Neuronal stem cell (in vitro differentiated cells): ENCODE measurements around the gene ATP1A4.

ENCODE experiments used
- DNase-seq: peaks from one replicate; pipeline ENCODE4 v3.0.0-alpha.2; 2013; ENCODE audit warnings: low spot score
- H2AFZ ChIP-seq: one replicate; pipeline ENCODE4 v1.6.1; 2013; ENCODE audit warnings: mild to moderate bottlenecking, low read length, inconsistent platforms
- H2AK5ac ChIP-seq: 2 replicates; pipeline ENCODE4 v1.6.1; 2013; ENCODE audit warnings: low read depth, mild to moderate bottlenecking, inconsistent platforms, low read length, moderate library complexity, mixed read lengths
- H2BK120ac ChIP-seq: 2 replicates; pipeline ENCODE4 v1.6.1; 2013; ENCODE audit warnings: low read depth, mild to moderate bottlenecking, inconsistent platforms, low read length, moderate library complexity, mixed read lengths
- H2BK12ac ChIP-seq: one replicate; pipeline ENCODE4 v1.6.1; 2013; ENCODE audit warnings: low read length, inconsistent platforms
- H2BK15ac ChIP-seq: 2 replicates; pipeline ENCODE4 v1.6.1; 2013; ENCODE audit warnings: mild to moderate bottlenecking, low read length, inconsistent platforms, mixed read lengths
- H2BK5ac ChIP-seq: one replicate; pipeline ENCODE4 v1.6.1; 2013; ENCODE audit warnings: inconsistent platforms, mild to moderate bottlenecking, low read length, moderate library complexity
- H3K14ac ChIP-seq: one replicate; pipeline ENCODE4 v1.6.1; 2013; ENCODE audit warnings: low read length, inconsistent platforms
- H3K18ac ChIP-seq: 2 replicates; pipeline ENCODE4 v1.6.1; 2013; ENCODE audit warnings: low read length, inconsistent platforms
- H3K23ac ChIP-seq: 2 replicates; pipeline ENCODE4 v1.6.1; 2013; ENCODE audit warnings: low read depth, mild to moderate bottlenecking, mixed read lengths, low read length, inconsistent platforms; ENCODE audit not compliant: poor library complexity
- H3K27ac ChIP-seq: replicated peaks from 3 replicates; pipeline ENCODE4 v1.5.1; 2013; ENCODE audit warnings: low read length, inconsistent platforms
- H3K27me3 ChIP-seq, 3 experiments: 2 replicates each; pipeline ENCODE4 v1.6.1; 2013; ENCODE audit warnings: low read length in 3 of 3, mild to moderate bottlenecking in 2 of 3, inconsistent platforms in 1 of 3, low read depth in 1 of 3, mixed read lengths in 1 of 3, moderate library complexity in 1 of 3; ENCODE audit not compliant: control insufficient read depth in 3 of 3, insufficient read depth in 3 of 3
- H3K36me3 ChIP-seq, 2 donors: replicated peaks in 1 of 2; 2 replicates each; pipeline ENCODE4 v1.6.1; 2013; ENCODE audit warnings: low read length in 2 of 2; ENCODE audit not compliant: control insufficient read depth in 2 of 2, insufficient read depth in 2 of 2
- H3K4ac ChIP-seq: 2 replicates; pipeline ENCODE4 v1.6.1; 2013; ENCODE audit warnings: inconsistent platforms, mild to moderate bottlenecking, low read length, moderate library complexity
- H3K4me1 ChIP-seq, 2 donors: 1 replicate in 1 of 2; 2 replicates in 1 of 2; pipeline ENCODE4 v1.6.1; 2013; ENCODE audit warnings: low read length in 2 of 2, low read depth in 1 of 2; ENCODE audit not compliant: control insufficient read depth in 2 of 2, insufficient read depth in 1 of 2
- H3K4me2 ChIP-seq: one replicate; pipeline ENCODE4 v1.6.1; 2013; ENCODE audit warnings: mild to moderate bottlenecking, low read length, inconsistent platforms; ENCODE audit not compliant: insufficient read depth, poor library complexity, severe bottlenecking
- H3K4me3 ChIP-seq, 2 donors: 2 replicates each; pipeline ENCODE4 v1.5.1; 2013; ENCODE audit warnings: low read length in 2 of 2, mild to moderate bottlenecking in 2 of 2, inconsistent platforms in 1 of 2, moderate library complexity in 1 of 2
- H3K79me1 ChIP-seq: one replicate; pipeline ENCODE4 v1.6.1; 2013; ENCODE audit warnings: low read depth, mild to moderate bottlenecking, inconsistent platforms, low read length, moderate library complexity
- H3K9ac ChIP-seq: one replicate; pipeline ENCODE4 v1.6.1; 2013; ENCODE audit warnings: mild to moderate bottlenecking, low read depth, low read length, inconsistent platforms; ENCODE audit not compliant: poor library complexity
- H3K9me3 ChIP-seq, 2 donors: replicated peaks in 1 of 2; 2 replicates each; pipeline versions ENCODE3 to v1.6.1; 2013; ENCODE audit warnings: low read length in 2 of 2, mild to moderate bottlenecking in 2 of 2, inconsistent platforms in 1 of 2, low read depth in 1 of 2, mixed read lengths in 1 of 2, moderate library complexity in 1 of 2; ENCODE audit not compliant: control insufficient read depth in 2 of 2, insufficient read depth in 1 of 2
- H4K8ac ChIP-seq: one replicate; pipeline ENCODE4 v1.6.1; 2013; ENCODE audit warnings: low read depth, mild to moderate bottlenecking, inconsistent platforms, low read length, moderate library complexity
- H4K91ac ChIP-seq: one replicate; pipeline ENCODE4 v1.6.1; 2013; ENCODE audit warnings: low read length, low read depth, mild to moderate bottlenecking, inconsistent platforms; ENCODE audit not compliant: poor library complexity
- WGBS, 2 donors: extraction: QIAGEN DNeasy Blood & Tissue Kit; methylation state at CpG; one replicate each; pipeline ENCODE4 v1.1.7; 2013; ENCODE audit warnings: missing lambda C conversion rate in 2 of 2, mixed read lengths in 1 of 2; ENCODE audit not compliant: insufficient read length in 2 of 2, insufficient replicate concordance in 1 of 2; ENCODE audit errors: extremely low coverage in 2 of 2; 5-methylcytosine and 5-hydroxymethylcytosine counted together

Gene ATP1A4

DNA sequence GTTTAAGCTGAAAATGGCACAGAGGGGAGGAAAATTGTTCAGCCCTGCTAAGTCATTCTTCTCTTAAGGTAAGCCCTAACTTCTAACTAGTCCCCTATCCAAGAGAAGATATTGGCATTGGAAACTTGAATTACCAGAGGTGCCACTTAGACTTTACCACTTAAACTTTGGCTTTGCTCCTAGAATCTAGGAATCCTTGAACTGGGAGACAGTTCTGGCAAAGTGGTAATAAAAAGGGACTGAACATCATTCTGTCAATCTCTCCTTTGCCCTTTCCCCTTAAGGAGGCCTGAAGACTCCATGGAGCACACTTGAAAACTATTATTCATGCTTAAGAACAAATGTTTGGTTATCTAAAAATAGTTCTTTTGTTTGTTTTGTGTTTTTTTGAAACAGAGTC, 8.4 kb downstream of the ATP1A4 start:
- Histone ChIP-seq H2AFZ (no peak overlapping the region), H3K27me3 (no peaks in the 10 kb centered on the region), H4K8ac (no peak overlapping the region), H3K36me3 (no peaks in the 10 kb centered on the region), H3K4ac (no peak overlapping the region), H3K27ac (no peak overlapping the region), H3K79me1 (no peaks in the 10 kb centered on the region), H3K9me3 (peaks cover 0 to 7% of the 10 kb centered on the region in 2 donors), H2BK120ac (no peak overlapping the region), H3K18ac (no peak overlapping the region), H4K91ac (no peak overlapping the region), H3K4me2 (no peak overlapping the region), H3K4me1 (peaks cover 0 to 3% of the 10 kb centered on the region in 2 donors), H2AK5ac (no peak overlapping the region), H2BK15ac (no peak overlapping the region), H3K9ac (no peak overlapping the region), H3K14ac (no peak overlapping the region), H3K4me3 (no peak overlapping the region), H2BK5ac (no peak overlapping the region), H3K23ac (no peak overlapping the region), H2BK12ac (no peak overlapping the region)
- no peak for DNase-seq

GRCh38 chr1:160161965-160162705, 10.7 kb downstream of the ATP1A4 start:
- H3K4me2 ChIP-seq = no peak overlapping the region
- H4K91ac ChIP-seq = no peak overlapping the region
- no peak overlapping the region for H2BK120ac ChIP-seq
- WGBS, 2 donors = no CpG with 5 or more reads among the region's 6 CpGs
- no peak overlapping the region for H2BK12ac ChIP-seq
- H2BK15ac ChIP-seq = no peak overlapping the region
- no peak overlapping the region for H3K23ac ChIP-seq
- H3K79me1 ChIP-seq = no peaks in the 10 kb centered on the region
- H3K4me3 ChIP-seq = no peak overlapping the region
- no peak overlapping the region for H3K14ac ChIP-seq
- H3K18ac ChIP-seq = no peak overlapping the region
- H3K27me3 ChIP-seq = no peaks in the 10 kb centered on the region
- H4K8ac ChIP-seq = no peak overlapping the region
- H3K36me3 ChIP-seq = no peaks in the 10 kb centered on the region
- no peak overlapping the region for H2AFZ ChIP-seq
- H3K4me1 ChIP-seq = peaks cover 0 to 3% of the 10 kb centered on the region in 2 donors
- H3K27ac ChIP-seq = no peak overlapping the region
- H2BK5ac ChIP-seq = no peak overlapping the region
- no peak overlapping the region for H3K4ac ChIP-seq
- H2AK5ac ChIP-seq = no peak overlapping the region
- DNase-seq = peak; percentile 29
- H3K9ac ChIP-seq = no peak overlapping the region
- peaks cover 0 to 7% of the 10 kb centered on the region in 2 donors for H3K9me3 ChIP-seq

DNA sequence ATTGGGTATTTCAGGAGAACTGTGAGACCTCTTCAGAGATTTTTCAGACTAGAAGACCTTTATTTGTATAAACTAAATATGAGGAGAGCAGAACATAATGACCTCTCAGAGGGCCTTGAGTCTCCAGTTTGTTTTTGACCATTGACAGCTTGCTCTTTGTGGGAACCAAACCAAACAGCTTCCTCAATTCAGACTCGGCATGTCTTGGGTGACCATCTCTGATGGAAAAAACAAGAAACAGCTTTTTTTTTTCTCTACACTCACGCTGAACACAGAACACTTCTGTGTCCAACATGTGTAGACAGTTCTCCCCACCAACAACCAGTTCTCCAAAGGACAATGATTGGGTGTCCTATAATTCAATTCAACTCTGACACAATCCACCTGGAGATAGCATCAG, 11.5 kb downstream of the ATP1A4 start:
- H3K14ac ChIP-seq = no peak overlapping the region
- no peak overlapping the region for H3K23ac ChIP-seq
- H3K4me1 ChIP-seq = peaks cover 1 to 4% of the 10 kb centered on the region in 2 donors

GRCh38 chr1:160163615-160164014, 12.2 kb downstream of the ATP1A4 start:
- Histone ChIP-seq H2BK120ac (no peak overlapping the region), H3K23ac (no peak overlapping the region), H3K79me1 (no peaks in the 10 kb centered on the region), H3K27me3 (no peaks in the 10 kb centered on the region), H4K91ac (no peak overlapping the region), H3K4me2 (no peak overlapping the region), H3K9ac (no peak overlapping the region), H3K14ac (no peak overlapping the region), H3K4me3 (no peak overlapping the region), H3K4me1 (peaks cover 4% of the 10 kb centered on the region in 2 donors), H2AFZ (no peak overlapping the region), H2BK15ac (no peak overlapping the region), H3K27ac (no peak overlapping the region), H3K9me3 (peaks cover 0 to 7% of the 10 kb centered on the region in 2 donors), H3K18ac (no peak overlapping the region), H2BK5ac (no peak overlapping the region), H4K8ac (no peak overlapping the region), H2BK12ac (no peak overlapping the region), H2AK5ac (no peak overlapping the region), H3K4ac (no peak overlapping the region), H3K36me3 (no peaks in the 10 kb centered on the region)
- DNase-seq = no peak
- whole genome bisulfite sequencing, 2 donors = no CpG with 5 or more reads among the region's 1 CpG

More for the DNA sequence above, 11.5 kb downstream of the ATP1A4 start:
- H3K79me1 ChIP-seq = no peaks in the 10 kb centered on the region
- no peak overlapping the region for H3K4me2 ChIP-seq
- DNase-seq = no peak
- H3K18ac ChIP-seq = no peak overlapping the region
- H2AFZ ChIP-seq = no peak overlapping the region
- no peaks in the 10 kb centered on the region for H3K27me3 ChIP-seq
- no peak overlapping the region for H3K9ac ChIP-seq
- H3K9me3 ChIP-seq = peaks cover 0 to 7% of the 10 kb centered on the region in 2 donors
- H2AK5ac ChIP-seq = no peak overlapping the region
- H2BK5ac ChIP-seq = no peak overlapping the region
- no peak overlapping the region for H4K91ac ChIP-seq
- H3K36me3 ChIP-seq = no peaks in the 10 kb centered on the region
- no peak overlapping the region for H3K27ac ChIP-seq
- no peak overlapping the region for H3K4ac ChIP-seq
- WGBS, 2 donors = no CpG with 5 or more reads among the region's 2 CpGs
- no peak overlapping the region for H2BK120ac ChIP-seq
- no peak overlapping the region for H4K8ac ChIP-seq
- H2BK12ac ChIP-seq = no peak overlapping the region
- H3K4me3 ChIP-seq = no peak overlapping the region
- no peak overlapping the region for H2BK15ac ChIP-seq
